Choroid plexus epithelial cell (primary cell): ENCODE results near the gene SPOCD1.

ENCODE experiments used
- DNase-seq: peaks from one replicate; pipeline ENCODE4 v3.0.0-alpha.2; 2010; ENCODE audit warnings: low read depth
- H3K4me3 ChIP-seq: 2 replicates; pipeline ENCODE4 v1.5.1; 2011; ENCODE audit warnings: low read depth, mild to moderate bottlenecking, control low read depth, low read length, moderate library complexity
- TF ChIP-seq, protein P1 (sequence below): conservative IDR thresholded peaks from 2 replicates; pipeline ENCODE4 v1.5.1; 2011; ENCODE audit warnings: low read depth, mild to moderate bottlenecking, control low read depth, inconsistent platforms, low read length, moderate library complexity

SPOCD1 gene

GRCh38 chr1:31778763-31779488 is 36.9 kb downstream of the SPOCD1 start:
- DNase-seq, result no peak
- no peak overlapping the region for H3K4me3 ChIP-seq
- TF ChIP-seq, protein P1, sequence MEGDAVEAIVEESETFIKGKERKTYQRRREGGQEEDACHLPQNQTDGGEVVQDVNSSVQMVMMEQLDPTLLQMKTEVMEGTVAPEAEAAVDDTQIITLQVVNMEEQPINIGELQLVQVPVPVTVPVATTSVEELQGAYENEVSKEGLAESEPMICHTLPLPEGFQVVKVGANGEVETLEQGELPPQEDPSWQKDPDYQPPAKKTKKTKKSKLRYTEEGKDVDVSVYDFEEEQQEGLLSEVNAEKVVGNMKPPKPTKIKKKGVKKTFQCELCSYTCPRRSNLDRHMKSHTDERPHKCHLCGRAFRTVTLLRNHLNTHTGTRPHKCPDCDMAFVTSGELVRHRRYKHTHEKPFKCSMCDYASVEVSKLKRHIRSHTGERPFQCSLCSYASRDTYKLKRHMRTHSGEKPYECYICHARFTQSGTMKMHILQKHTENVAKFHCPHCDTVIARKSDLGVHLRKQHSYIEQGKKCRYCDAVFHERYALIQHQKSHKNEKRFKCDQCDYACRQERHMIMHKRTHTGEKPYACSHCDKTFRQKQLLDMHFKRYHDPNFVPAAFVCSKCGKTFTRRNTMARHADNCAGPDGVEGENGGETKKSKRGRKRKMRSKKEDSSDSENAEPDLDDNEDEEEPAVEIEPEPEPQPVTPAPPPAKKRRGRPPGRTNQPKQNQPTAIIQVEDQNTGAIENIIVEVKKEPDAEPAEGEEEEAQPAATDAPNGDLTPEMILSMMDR, result no peak

- no peak overlapping the region for H3K4me3 ChIP-seq
- DNase-seq, result no peak
- TF ChIP-seq, protein P1, result no peak
These were observed 39.3 kb downstream of the SPOCD1 start for GRCh38 chr1:31776516-31776915.

- TF ChIP-seq, protein P1, result no peak
- no peak for DNase-seq
- no peak overlapping the region for H3K4me3 ChIP-seq
These were observed 39.8 kb downstream of the SPOCD1 start for GRCh38 chr1:31776032-31776431.

DNA sequence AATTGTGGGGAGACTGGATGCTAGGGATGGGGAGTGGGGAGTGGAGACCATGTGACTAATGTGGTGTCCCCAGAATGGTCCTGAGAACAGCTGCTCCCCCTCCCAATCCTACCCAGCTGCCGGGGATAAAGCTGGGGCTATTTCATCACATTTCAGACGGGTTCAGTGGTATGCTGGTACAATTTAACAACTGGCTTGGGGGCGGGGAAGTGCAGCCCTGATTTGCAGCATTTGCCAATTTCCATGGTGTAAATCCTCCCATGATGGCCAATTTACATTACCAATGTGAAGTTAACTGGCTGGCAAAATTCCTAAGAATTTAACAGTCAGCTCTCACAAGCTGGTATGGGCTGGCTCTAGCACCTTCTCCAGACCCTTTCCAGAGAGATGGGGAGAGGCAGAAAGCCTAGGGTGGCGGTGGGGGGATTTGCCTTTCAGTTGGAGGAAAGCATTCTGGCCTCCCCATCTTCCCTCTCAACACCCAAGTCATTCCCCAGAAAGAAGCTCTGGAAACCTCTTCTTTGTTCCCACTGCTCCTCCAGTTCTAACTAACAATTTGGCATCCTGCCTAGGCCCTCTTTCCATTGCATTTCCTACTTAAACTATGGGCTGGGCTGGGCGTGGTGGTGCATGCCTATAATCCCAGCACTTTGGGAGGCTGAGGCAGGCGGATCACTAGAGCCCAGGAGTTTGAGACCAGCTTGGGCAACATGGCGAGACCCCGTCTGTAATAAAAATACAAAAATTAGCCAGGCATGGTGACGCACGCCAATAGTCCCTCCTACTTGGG is 40.4 kb downstream of the SPOCD1 start:
- H3K4me3 ChIP-seq, result no peak overlapping the region
- TF ChIP-seq, protein P1, result no peak
- no peak for DNase-seq

GRCh38 chr1:31774495-31774894 is 41.3 kb downstream of the SPOCD1 start:
- no peak for DNase-seq
- no peak overlapping the region for H3K4me3 ChIP-seq
- TF ChIP-seq, protein P1, result no peak

DNA sequence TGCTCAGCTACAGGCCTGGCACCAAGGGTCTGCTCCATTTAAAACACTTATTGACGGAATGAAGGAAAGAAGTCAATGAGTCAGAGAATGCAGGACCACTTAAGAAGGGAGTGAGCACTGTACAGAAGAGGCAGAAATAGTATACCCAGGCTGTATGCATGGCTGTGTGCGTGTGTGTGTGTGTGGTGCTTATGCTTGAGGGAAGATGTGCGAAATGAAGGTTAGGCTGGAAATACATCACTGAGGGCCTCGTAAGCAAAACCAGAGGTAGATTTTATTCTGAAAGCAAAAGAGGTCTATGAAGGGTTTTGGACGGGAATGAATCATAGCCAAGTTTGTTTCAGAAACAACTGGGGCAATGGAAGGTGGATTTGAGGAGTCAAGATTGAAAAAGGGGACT is 42.0 kb downstream of the SPOCD1 start:
- H3K4me3 ChIP-seq, result no peak overlapping the region
- TF ChIP-seq, protein P1, result no peak
- DNase-seq, result no peak

DNA sequence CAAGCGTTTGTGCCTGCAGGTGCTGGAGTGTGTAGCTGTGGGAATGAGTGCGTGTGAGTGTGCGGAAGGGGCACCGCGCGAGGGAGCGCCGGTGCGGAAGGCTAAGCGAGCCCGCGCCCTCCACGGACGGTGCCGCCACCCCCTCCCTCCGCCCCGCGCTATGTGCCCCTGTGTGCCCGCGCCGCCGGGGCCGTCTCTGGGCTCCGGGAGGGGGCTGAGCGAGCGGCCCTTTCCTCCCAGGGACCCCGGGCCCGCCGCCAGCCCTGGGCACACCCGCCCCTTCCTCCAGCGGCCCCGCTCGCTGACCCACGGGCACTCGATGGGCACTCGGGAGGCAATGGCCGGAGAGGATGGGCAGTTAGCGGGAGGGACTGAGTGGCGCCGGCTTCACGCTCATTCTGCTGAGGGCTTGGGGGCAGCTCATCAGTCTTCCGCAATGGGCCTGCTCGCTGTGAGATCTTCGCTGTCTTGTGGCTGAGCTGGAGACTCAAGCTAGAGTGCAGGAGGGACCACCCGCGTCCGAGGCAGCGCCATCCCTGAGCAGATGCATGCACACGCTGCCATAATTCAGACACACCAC is 43.1 kb downstream of the SPOCD1 start:
- H3K4me3 ChIP-seq, result no peak overlapping the region
- DNase-seq, result no peak
- TF ChIP-seq, protein P1, result no peak
